ENCODE data around the gene TRPM7. TPM values are rescaled to one million over a fixed set of nuclear protein-coding genes. Genes with fewer than 3 reads are reported as not detected.
"Not testable (repeated sequence)": the region's sequence is repeated elsewhere in the genome, so short reads cannot be mapped to it uniquely, and the experiment has no call there.

Gene TRPM7
- total and polyA plus RNA-seq, 2 experiments from 2014 or later: 10.2 to 47.8 TPM

DNA sequence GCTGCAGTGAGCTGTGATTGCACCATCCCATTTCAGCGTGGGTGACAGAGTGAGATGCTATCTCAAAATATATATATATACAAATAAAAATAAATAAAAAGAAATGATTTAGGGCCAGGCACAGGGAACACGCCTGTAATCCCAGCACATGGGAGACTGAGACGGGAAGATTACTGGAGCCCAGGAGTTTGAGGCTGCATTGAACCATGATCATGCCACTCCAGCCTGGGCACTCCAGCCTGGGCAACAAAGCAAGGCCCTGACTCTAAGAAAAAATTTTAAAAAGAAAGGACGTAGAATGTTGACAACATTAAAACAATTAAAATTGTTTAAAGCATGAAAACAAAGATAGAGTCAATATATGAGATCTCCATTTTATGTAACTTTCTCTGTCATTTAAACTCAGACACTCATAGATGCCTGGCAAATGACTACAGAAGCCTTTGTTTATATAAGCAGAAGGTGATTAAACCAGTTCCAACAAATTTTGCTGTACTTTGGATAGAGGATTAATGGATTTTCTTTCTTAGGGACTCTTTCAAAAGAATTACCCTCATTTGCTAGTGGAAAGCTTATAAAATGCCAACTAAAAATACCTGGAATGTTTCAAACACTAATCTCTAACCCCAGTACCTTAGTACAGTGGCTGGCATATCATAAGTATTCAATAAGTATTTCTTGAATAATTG lies 10.7 kb upstream of the TRPM7 start:
- no peak for DNase-seq (ENCODE audit: low read depth in 1 of 2, low spot score in 1 of 2)
- Histone ChIP-seq H3K4me1 (ENCODE audit: low read depth) (no peaks in the 10 kb centered on the region), H3K9me3 (ENCODE audit: low read depth) (no peaks in the 10 kb centered on the region), H3K27ac (no peak overlapping the region), H3K27me3 (no peaks in the 10 kb centered on the region), H3K36me3 (no peaks in the 10 kb centered on the region), H3K4me3 (no peak overlapping the region)
- TF ChIP-seq, protein P1, sequence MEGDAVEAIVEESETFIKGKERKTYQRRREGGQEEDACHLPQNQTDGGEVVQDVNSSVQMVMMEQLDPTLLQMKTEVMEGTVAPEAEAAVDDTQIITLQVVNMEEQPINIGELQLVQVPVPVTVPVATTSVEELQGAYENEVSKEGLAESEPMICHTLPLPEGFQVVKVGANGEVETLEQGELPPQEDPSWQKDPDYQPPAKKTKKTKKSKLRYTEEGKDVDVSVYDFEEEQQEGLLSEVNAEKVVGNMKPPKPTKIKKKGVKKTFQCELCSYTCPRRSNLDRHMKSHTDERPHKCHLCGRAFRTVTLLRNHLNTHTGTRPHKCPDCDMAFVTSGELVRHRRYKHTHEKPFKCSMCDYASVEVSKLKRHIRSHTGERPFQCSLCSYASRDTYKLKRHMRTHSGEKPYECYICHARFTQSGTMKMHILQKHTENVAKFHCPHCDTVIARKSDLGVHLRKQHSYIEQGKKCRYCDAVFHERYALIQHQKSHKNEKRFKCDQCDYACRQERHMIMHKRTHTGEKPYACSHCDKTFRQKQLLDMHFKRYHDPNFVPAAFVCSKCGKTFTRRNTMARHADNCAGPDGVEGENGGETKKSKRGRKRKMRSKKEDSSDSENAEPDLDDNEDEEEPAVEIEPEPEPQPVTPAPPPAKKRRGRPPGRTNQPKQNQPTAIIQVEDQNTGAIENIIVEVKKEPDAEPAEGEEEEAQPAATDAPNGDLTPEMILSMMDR (IDR thresholded peaks at IDR 0.05; ENCODE audit: low read depth, low read length): no peak

DNA sequence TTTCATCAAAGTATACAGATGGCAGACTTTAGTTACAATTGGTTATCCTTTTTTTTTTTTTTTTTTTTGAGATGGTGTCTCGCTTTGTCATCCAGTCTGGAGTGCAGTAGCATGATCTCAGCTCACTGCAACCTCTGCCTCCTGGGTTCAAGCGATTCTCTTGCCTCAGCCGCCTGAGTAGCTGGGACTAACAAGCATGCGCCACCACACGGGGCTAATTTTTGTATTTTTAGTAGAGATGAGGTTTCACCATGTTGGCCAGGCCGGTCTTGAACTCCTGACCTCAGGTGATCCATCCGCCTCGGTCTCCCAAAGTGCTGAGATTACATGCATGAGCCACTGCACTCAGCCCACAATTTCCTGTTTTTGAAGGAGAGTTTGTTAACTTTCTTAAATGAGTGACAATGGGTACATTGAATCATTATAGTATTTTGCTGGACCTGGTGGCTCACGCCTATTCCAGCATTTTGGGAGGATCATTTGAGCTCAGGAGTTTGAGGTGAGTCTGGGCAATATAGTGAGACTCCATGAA lies 8.1 kb upstream of the TRPM7 start:
- H3K9me3 ChIP-seq (ENCODE audit: low read depth); DNase-seq (ENCODE audit: low read depth in 1 of 2, low spot score in 1 of 2); H3K36me3 ChIP-seq; H3K27ac ChIP-seq; H3K27me3 ChIP-seq; H3K4me3 ChIP-seq; H3K4me1 ChIP-seq (ENCODE audit: low read depth): not testable (repeated sequence)

DNA sequence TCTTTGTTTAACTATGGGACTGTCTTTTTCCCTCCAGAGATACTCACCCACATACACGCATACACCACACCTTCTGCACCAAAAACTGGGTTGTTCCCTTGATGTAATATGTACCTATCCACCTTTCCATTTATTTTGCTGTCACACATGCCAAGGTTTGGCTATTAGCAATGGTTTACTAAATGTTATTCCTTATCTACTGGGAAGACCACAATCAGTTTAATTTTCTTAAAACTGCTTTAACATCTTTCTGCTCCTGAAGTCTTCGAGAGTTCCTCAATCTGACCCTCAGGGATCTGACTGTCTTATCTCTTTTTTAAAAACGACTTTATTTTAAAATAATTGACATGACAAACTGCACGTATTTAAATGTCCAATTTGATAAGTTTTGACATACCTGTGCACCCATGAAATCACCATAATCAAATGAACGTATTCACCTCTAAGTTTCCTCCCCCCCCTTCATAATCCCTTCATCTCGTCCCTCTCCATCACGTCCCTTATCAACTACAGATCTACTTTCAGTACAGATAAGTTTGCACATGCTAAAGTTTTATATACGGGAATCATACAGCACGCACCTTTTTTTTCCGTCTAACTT lies 805 bp upstream of the TRPM7 start:
- H3K9me3 ChIP-seq (ENCODE audit: low read depth): no peaks in the 10 kb centered on the region
- no peaks in the 10 kb centered on the region for H3K27me3 ChIP-seq
- peak overlapping the region; percentile 94 for H3K27ac ChIP-seq
- TF ChIP-seq, protein P1 (IDR thresholded peaks at IDR 0.05; ENCODE audit: low read depth, low read length): no peak
- no peak for DNase-seq (ENCODE audit: low read depth in 1 of 2, low spot score in 1 of 2)
- no peaks in the 10 kb centered on the region for H3K36me3 ChIP-seq
- H3K4me3 ChIP-seq: peak overlapping the region; percentile 64
- H3K4me1 ChIP-seq (ENCODE audit: low read depth): peaks cover 5% of the 10 kb centered on the region

DNA sequence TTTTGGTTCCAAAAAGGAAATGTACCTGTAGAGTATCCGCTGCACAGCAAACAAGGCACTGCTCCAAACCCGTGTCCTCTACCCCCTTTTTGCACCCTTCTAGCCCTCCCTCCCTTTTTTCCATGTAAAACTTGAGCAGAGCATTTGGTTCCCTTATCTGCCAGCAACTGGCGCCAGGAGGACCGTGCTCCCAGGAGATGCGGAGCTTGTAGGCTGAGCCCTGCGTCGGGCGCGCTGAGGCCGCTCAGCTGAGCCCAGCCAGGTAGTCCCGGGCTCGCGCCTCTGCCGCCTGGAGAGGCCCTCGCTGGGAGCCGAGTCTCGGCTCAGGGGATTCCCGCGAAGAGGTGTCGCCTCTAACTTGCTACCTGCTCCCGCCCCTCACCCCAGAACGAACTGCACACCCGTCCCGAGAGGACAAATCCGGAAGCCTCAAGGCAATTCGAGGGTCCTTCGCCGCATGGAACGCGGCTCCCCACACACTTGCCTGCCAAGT lies 575 bp downstream of the TRPM7 start:
- peak; percentile 65 to 87 for DNase-seq (ENCODE audit: low read depth in 1 of 2, low spot score in 1 of 2)
- TF ChIP-seq, protein P1 (IDR thresholded peaks at IDR 0.05; ENCODE audit: low read depth, low read length): no peak
- peak overlapping the region; percentile 64 for H3K4me3 ChIP-seq
- H3K9me3 ChIP-seq (ENCODE audit: low read depth): no peaks in the 10 kb centered on the region
- H3K27ac ChIP-seq: peak overlapping the region; percentile 94
- peaks cover 5% of the 10 kb centered on the region for H3K4me1 ChIP-seq (ENCODE audit: low read depth)
- no peaks in the 10 kb centered on the region for H3K27me3 ChIP-seq
- no peaks in the 10 kb centered on the region for H3K36me3 ChIP-seq

DNA sequence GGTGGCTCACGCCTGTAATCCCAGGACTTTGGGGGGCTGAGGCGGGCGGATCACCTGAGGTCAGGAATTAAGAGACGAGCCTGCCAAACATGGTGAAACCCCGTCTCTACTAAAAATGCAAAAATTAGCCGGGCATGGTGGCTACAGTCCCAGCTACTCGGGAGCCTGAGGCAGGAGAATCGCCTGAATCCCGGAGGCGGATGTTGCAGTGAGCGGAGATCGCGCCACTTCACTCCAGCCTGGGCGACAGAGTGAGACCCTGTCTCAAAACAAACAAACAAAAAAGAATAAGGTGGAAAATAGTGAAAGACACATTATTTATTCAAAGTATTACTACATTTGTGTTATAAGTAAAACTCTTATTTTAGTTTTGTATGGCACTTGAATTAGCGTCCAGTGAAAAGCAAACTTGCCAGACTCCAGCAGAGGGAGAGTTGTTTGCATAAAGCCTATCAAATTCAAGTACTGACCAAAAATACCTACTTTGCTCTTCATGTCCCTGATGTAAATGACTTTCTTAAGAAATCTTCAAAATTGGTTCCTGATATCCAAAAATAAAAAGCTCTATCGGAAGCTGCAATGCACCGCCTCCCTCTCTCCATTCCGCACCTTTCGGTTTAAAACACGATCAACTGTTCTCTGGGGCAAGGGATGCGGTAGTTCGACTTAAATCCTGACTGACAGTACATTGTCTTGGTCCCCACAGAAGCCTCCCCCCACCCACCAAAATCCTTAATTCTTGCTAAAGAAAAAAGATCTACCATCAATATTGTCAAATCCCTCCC lies 1.2 kb downstream of the TRPM7 start:
- Histone ChIP-seq H3K4me1 (ENCODE audit: low read depth) (peaks cover 5% of the 10 kb centered on the region), H3K9me3 (ENCODE audit: low read depth) (no peaks in the 10 kb centered on the region), H3K27me3 (no peaks in the 10 kb centered on the region), H3K27ac (peak overlapping the region; percentile 94), H3K36me3 (no peaks in the 10 kb centered on the region), H3K4me3 (peak overlapping the region; percentile 64)
- DNase-seq (ENCODE audit: low read depth in 1 of 2, low spot score in 1 of 2): peak in 1 of 2 donors; percentile 25
- TF ChIP-seq, protein P1 (IDR thresholded peaks at IDR 0.05; ENCODE audit: low read depth, low read length): no peak
